Transverse colon (tissue), 4 donors: ENCODE measurements around the gene ZNF827. TPM values are rescaled to one million over a fixed set of nuclear protein-coding genes. Genes with fewer than 3 reads are reported as not detected.

Experiments
- DNase-seq: peaks from one replicate; pipeline ENCODE4 v3.0.0-alpha.2; 2019
- H3K27ac ChIP-seq, 4 donors: fragments of 200-600 bp; sonication (generic); 2 replicates each; pipeline ENCODE4 v1.5.1; 2016 to 2018; ENCODE audit warnings: inconsistent platforms in 4 of 4
- H3K27me3 ChIP-seq: fragments of 200-600 bp; sonication (generic); 2 replicates; pipeline ENCODE4 v1.5.1; 2017; ENCODE audit warnings: inconsistent platforms
- H3K36me3 ChIP-seq, 4 donors: fragments of 200-600 bp; sonication (generic); 2 replicates each; pipeline ENCODE4 v1.5.1; 2017 to 2019; ENCODE audit warnings: inconsistent platforms in 4 of 4
- H3K4me1 ChIP-seq, 4 donors: fragments of 200-600 bp; sonication (generic); 2 replicates each; pipeline ENCODE4 v1.5.1; 2017 to 2020; ENCODE audit warnings: inconsistent platforms in 4 of 4
- H3K4me3 ChIP-seq, 4 donors: fragments of 200-600 bp; sonication (generic); 1 replicate in 1 of 4; 2 replicates in 3 of 4; pipeline versions ENCODE4 v1.5.1 to v1.6.1; 2017 to 2019; ENCODE audit warnings: inconsistent platforms in 4 of 4
- H3K9me3 ChIP-seq, 2 donors: fragments of 200-600 bp; sonication (generic); 2 replicates each; pipeline ENCODE4 v1.5.1; 2017 to 2019; ENCODE audit warnings: inconsistent platforms in 2 of 2
- CTCF ChIP-seq, 5 experiments: fragments of 200-600 bp in 3 of 5; fragments of 450-650 bp in 2 of 5; sonication (generic) in 3 of 5; IDR thresholded peaks; 1 replicate in 2 of 5; 2 replicates in 3 of 5; pipeline ENCODE4 v1.5.1; 2016 to 2017; ENCODE audit warnings: antibody characterized with exemption in 5 of 5, inconsistent platforms in 3 of 5, mild to moderate bottlenecking in 2 of 5, moderate library complexity in 1 of 5
- EP300 ChIP-seq: sonication (generic); formaldehyde crosslinking; IDR thresholded peaks from one replicate; pipeline ENCODE4 v1.6.1; 2017; ENCODE audit warnings: antibody characterized with exemption, low read depth
- POLR2A ChIP-seq: fragments of 450-650 bp; IDR thresholded peaks from one replicate; pipeline ENCODE4 v1.6.1; 2016; ENCODE audit warnings: antibody characterized with exemption, mild to moderate bottlenecking, moderate library complexity
- POLR2AphosphoS5 ChIP-seq, 3 donors: sonication (generic); formaldehyde crosslinking; IDR thresholded peaks; one replicate each; pipeline ENCODE4 v1.6.1; 2016; ENCODE audit warnings: antibody characterized with exemption in 3 of 3
- WGBS, 2 donors: methylation state at CpG; one replicate each; pipeline ENCODE4 v1.1.5; 2018; ENCODE audit warnings: low coverage in 1 of 2; 5-methylcytosine and 5-hydroxymethylcytosine counted together
- in situ Hi-C, 4 donors: fragments of 200-750 bp; cut with MboI; loops; one replicate each; pipeline versions ENCODE4 v1.15.0 to v1.15.1; 2017; ENCODE audit warnings: low sequenced_read_pairs in 3 of 4, low pct_ligation_motif_present in 1 of 4, low pct_unique_long_range_greater_than_20kb in 1 of 4
- intact Hi-C: fragments of 100-400 bp; cut with DNase I; formaldehyde crosslinking; loops from one replicate; pipeline ENCODE4 v1.15.1; 2023; ENCODE audit warnings: low total_unique reads
- total RNA-seq, 4 donors: library from RNA; depleted of rRNA; stranded (reverse); fragments of >200 nt; gene quantifications; one replicate each; pipeline ENCODE4 v1.1.0, GENCODE V29; 2016

The ZNF827 gene
- total RNA-seq, 4 donors from 2014 or later: 22.5 to 61.3 (median 29.2) TPM

DNA sequence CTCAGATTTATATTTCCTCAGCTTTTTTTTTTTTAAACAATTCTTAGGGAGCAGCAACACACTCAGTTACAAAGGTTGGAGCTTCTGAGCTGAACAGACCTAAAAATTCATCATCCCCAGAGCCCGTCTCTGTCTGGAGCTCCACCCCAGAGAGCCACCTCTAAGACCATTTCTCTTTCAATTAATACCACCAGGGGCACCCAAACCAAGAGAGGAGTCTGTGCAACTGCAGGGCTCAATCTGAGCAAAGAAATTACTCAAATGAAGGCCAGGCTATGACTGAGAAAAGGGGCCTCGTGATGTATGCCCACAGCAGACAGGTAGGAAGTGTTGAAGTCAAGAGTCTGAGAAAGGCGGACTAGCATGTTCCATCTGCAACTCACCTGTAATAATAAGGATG is 163.2 kb downstream of the ZNF827 start:
- no peak overlapping the region for H3K4me3 ChIP-seq
- 88 to 93% methylated on average over 2 to 3 of the region's 3 CpGs for WGBS, 2 donors
- intact Hi-C loops: no loop called here
- TF ChIP-seq POLR2AphosphoS5 (IDR thresholded peaks at IDR 0.05): no peak
- TF ChIP-seq POLR2A: no peak
- in situ Hi-C loops: no loop called here
- H3K27me3 ChIP-seq: no peaks in the 10 kb centered on the region
- peaks cover 0 to 4% (median 2%) of the 10 kb centered on the region in 4 donors for H3K4me1 ChIP-seq
- DNase-seq: no peak
- peaks cover 0 to 7% (median 0%) of the 10 kb centered on the region in 4 donors for H3K36me3 ChIP-seq
- no peak overlapping the region for H3K27ac ChIP-seq
- H3K9me3 ChIP-seq: no peaks in the 10 kb centered on the region

- WGBS, 2 donors: 93 to 98% methylated on average over 6 of the region's 6 CpGs
- H3K4me3 ChIP-seq: no peak overlapping the region
- no peaks in the 10 kb centered on the region for H3K27me3 ChIP-seq
- H3K27ac ChIP-seq: peak overlapping the region; percentile 4 to 78 (median 57)
- no peak for DNase-seq
- intact Hi-C loops (loop anchor here (5.0 kb wide), 1 partner anchor 37 kb away; no protein-coding TSS in a partner anchor), in situ Hi-C loops (no loop called here)
- no peaks in the 10 kb centered on the region for H3K9me3 ChIP-seq
- H3K36me3 ChIP-seq: peaks cover 0 to 7% (median 0%) of the 10 kb centered on the region in 4 donors
- TF ChIP-seq POLR2AphosphoS5 (IDR thresholded peaks at IDR 0.05) (no peak), CTCF (IDR thresholded peaks at IDR 0.05) (no peak), POLR2A (no peak), EP300 (no peak)
- peaks cover 0 to 4% (median 2%) of the 10 kb centered on the region in 4 donors for H3K4me1 ChIP-seq
These were observed 164.2 kb downstream of the ZNF827 start for GRCh38 chr4:145774473-145774872.

DNA sequence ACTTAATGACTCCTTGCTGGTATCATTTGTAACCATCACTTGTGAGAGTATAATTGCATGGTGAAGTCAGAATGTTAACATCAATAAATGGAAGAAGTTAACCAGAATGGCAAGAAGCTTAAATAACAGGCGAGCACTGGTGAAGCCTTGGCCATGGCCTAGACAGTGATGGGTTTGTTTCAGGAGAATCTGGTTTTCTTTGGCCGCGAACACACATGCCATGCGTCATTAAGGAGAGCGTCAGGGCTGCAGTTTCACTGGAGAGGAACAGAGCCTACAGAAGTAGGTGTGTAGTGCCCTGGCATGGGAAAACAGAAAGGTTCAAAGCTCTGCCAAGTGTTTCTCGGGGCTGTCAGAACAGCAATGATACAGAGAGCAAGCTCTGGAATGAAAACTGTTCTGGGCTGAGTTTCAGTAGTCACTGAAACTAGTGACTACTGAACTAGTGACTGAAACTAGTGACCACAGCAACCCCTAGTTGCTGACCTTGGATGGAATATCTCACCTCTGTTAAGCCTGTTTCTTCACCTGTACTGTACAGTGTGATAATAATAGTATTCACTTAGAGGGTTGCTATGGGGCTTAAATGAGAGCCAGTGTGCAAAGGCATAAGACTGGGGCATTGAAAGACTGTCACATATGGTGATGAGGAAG is 164.9 kb downstream of the ZNF827 start:
- Histone ChIP-seq H3K4me1 (peaks cover 0 to 4% (median 2%) of the 10 kb centered on the region in 4 donors), H3K27ac (peak overlapping the region; percentile 4 to 78 (median 57)), H3K4me3 (no peak overlapping the region), H3K27me3 (no peaks in the 10 kb centered on the region), H3K36me3 (peaks cover 0 to 7% (median 0%) of the 10 kb centered on the region in 4 donors), H3K9me3 (no peaks in the 10 kb centered on the region)
- WGBS, 2 donors: 63 to 92% methylated on average over 5 to 6 of the region's 6 CpGs
- in situ Hi-C loops: no loop called here
- TF ChIP-seq EP300: peak; percentile 44
- peak; percentile 25 to 83 (median 38) for TF ChIP-seq POLR2AphosphoS5 (IDR thresholded peaks at IDR 0.05)
- TF ChIP-seq CTCF (IDR thresholded peaks at IDR 0.05): no peak
- DNase-seq: peak; percentile 15
- intact Hi-C loops: loop anchor here (5.0 kb wide), 1 partner anchor 36 kb away; no protein-coding TSS in a partner anchor

DNA sequence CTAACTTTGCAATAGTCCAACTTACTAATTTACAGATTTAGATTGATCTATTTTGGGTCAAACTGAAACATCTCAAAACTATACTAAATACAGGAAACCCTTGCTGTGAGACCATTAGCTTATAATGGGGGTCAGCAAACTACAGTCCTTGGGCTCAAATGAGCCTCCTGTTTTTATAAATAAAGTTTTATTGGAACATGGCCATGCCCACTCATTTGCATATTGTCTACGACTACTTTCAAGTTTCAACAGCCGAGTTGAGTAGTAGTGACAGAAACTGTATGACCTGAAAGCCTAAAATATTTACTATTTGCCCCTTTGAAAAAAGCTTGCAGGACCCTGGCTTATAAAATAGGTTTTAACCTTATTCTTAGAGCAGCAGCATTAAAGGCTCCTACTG is 166.3 kb downstream of the ZNF827 start:
- no peaks in the 10 kb centered on the region for H3K27me3 ChIP-seq
- in situ Hi-C loops: no loop called here
- no peaks in the 10 kb centered on the region for H3K9me3 ChIP-seq
- no peak overlapping the region for H3K4me3 ChIP-seq
- WGBS, 2 donors: 80 to 90% methylated on average over 2 of the region's 2 CpGs
- intact Hi-C loops: loop anchor here (5.0 kb wide), 1 partner anchor 35 kb away; no protein-coding TSS in a partner anchor
- no peak for DNase-seq
- H3K4me1 ChIP-seq: peaks cover 0 to 4% (median 2%) of the 10 kb centered on the region in 4 donors
- no peak overlapping the region for H3K27ac ChIP-seq
- TF ChIP-seq POLR2AphosphoS5 (IDR thresholded peaks at IDR 0.05) (no peak), EP300 (no peak), POLR2A (no peak), CTCF (IDR thresholded peaks at IDR 0.05) (no peak)
- H3K36me3 ChIP-seq: peaks cover 0 to 4% (median 0%) of the 10 kb centered on the region in 4 donors
